Measurements from ENCODE around the gene CKM.
"Not testable (repeated sequence)": the region's sequence is repeated elsewhere in the genome, so short reads cannot be mapped to it uniquely, and the experiment has no call there.

CKM gene

GRCh38 chr19:45314708-45315245 lies 7.9 kb downstream of the CKM start:
- no peak for DNase-seq

GRCh38 chr19:45312285-45312684 lies 10.4 kb downstream of the CKM start:
- not testable (repeated sequence) for DNase-seq

DNA sequence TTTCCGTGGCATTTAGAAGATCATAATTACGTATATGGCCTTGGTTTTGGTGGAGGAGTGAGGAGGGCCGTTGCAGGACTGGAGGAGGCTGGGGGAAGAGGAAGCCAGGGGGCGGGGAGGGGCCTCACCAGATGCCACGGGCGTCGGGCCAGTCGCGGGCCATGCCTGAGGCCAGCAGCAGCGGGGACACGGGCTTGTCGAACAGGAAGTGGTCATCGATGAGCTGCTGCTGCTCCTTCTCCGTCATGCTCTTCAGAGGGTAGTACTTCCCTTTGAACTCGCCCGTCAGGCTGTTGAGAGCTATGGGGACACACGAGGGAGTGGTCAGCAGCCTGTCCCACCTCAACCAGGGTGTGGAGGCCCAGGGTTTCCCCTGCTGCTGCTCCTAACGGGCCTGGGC lies 11.1 kb downstream of the CKM start:
- DNase-seq = no peak

DNA sequence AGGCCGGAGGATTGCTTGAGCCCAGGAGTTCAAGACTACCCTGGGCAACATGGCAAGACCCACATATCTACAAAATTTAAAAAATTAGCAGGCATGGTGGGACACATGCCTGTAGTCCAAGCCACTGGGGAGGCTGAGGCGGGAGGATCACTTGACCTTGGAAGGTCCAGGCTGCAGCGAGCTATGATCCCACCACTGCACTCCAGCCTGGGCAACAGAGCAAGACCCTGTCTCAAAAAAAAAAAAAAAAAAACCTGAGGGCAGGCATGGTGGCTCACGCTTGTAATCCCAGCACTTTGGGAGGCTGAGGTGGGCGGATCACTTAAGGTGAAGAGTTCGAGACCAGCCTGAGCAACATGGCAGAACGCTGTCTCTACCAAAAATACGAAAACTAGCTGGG lies 13.4 kb downstream of the CKM start:
- not testable (repeated sequence) for DNase-seq

- DNase-seq = no peak
Measured at GRCh38 chr19:45307361-45307760, 15.3 kb downstream of the CKM start.

DNA sequence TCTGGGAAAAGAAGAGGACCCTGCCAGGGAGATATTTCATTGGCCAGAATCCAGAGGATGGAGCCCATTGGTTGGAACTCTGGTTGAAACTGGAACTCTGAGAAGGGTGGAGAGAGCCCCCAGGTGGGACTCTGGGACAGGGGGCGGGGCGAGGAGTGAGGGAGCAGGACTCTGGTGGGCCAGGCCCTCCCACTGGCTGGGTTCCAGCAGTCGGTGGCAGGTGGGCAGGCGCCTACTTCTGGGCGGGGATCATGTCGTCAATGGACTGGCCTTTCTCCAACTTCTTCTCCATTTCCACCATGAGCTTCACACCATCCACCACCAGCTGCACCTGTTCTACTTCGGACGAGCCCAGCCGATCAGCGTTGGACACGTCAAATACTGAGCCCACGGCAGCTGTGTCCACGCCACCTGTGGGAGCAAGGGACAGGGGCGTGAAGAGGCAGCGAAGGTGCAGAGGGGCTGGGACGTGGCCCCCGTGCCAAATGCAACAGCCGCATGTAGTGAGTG lies 16.1 kb downstream of the CKM start:
- DNase-seq = no peak

DNA sequence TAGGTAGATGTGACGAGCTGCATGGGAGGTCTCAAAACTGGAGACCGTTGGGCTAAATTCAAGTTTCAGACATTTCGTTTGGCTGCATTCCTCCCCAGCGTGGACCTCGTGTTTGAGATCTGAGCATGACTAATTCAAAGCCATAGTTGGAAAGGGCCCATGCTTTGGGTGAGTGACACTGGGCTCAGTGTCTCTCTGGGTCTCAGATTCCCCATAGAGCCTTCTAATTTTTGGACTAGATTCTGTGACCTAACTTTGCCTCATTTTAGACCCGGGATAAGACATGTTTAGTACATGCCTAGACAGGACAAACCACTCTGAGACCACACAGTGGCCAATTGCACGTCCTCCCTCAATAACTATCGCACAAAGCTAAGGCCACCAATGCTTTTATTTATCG lies 16.6 kb downstream of the CKM start:
- DNase-seq = no peak

DNA sequence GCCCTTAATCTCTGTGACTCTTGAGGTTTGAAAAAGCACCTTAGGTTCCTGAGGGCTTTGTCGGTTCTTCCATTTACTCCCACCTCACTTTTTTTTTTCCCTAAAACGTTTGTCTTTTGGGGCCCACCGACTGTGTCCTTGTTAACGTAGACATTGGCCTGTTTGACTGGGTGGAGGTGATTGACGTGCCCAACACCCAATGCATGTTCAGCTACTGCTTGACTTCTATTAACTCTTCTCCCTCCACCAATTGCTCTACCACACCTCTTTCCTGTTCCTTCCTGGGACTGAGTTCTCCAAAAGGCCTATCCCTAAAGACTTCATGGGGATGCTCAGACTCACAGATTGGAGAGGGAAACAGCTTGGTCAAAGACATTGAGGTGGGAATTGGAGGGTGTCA lies 17.3 kb downstream of the CKM start:
- no peak for DNase-seq

DNA sequence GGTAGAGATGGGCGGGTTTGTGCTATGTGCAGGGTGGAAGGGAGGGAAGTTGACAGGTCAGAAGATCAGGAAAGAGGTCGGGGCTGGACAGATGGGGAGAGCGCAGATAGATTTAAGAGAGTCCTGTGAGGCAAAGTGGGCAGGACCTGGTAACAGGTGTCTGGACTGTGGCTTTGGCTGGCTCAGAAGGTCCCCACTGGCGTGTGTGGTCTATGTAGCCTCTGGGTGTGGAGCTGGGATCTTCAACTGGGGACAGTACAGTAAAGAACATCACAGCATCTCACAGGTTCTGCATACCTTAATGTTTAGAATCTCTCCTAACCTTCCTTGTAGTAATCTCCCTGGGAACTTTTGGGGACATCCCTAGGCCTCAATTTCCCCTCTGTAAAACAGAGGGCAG lies 17.7 kb downstream of the CKM start:
- DNase-seq = no peak

DNA sequence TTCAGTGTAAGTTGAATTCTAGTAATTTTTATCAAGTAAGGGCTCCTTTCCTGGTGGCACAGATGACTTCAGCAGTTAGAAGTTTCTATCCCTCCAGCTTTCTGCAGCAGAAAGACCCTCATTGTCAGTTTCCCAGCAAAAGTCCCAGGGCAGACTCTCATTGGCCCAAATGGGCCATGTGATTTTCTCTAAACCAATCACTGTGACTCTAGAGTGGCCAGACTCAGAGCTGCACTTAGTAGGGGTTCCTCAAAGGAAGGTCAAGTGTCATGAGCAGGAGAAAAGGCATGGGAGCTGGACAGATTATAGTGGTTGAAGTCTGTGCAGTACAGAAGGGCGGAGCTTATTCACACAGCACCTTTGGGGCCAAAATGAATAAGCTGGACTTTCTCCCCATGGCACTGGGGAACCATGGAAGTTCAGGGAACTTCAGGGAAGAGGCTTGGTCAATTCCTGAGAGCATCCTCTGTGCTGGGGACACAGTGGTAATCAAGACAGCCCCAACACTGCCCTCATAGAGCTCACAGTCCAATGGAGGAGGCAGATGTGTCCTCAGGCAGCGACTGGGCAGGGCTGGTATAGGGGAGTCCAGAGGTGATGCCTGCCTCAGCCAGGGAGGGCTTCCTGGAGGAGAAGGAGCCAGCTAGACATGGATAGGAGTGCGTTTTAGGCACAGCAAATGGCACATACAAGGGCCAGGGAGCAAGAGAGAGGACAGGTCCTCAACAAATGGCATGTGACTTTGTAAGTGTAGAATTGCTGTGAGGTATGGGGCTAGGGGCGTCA lies 18.3 kb downstream of the CKM start:
- no peak for DNase-seq

- no peak for DNase-seq
Measured at GRCh38 chr19:45303269-45304060, 19.2 kb downstream of the CKM start.

DNA sequence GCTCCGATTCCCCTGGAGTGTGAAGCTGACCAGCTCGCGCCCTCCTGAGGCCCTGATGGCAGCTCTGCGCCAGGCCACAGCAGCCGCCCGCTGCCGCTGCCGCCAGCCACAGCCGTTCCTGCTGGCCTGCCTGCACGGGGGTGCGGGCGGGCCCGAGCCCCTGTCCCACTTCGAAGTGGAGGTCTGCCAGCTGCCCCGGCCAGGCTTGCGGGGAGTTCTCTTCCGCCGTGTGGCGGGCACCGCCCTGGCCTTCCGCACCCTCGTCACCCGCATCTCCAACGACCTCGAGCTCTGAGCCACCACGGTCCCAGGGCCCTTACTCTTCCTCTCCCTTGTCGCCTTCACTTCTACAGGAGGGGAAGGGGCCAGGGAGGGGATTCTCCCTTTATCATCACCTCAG lies 20.3 kb downstream of the CKM start:
- DNase-seq = no peak

DNA sequence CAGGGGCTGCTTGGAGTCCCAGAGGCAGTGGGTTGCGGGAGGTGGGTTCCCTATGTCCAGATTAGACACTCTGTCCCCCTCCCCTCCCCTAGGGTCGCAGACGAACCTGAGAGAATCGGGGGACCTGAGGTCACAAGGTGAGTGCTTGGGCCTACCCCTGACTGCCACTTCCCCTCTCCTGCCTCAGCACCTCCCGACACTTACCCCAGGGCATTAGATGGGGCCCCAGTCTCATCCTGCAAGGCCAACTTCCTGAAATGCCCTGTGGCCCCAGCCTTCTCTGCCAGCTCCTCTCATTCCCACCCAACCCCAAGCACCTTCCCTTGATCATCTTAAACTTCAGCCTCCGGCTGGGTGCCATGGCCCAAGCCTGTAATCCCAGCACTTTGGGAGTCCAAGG lies 23.0 kb downstream of the CKM start:
- DNase-seq = no peak

DNA sequence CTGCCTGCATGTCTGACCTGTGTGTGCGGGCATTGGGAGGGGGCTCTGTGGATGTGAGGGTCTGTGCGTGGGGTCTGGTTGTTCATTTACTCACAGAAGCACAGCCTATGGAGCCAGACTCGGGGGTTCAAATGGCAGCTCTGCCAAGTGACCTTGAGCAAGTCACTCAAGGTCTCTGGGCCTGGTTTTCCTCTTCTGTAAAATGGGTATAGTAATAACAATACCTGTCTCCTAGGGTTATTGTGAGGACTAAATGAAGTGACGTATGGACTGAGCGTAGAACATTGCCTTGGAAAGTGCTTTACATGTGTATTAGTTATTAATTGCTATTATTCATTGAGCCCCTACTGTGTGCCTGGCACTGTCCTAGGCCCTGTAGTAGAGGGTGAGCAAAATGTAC lies 24.4 kb downstream of the CKM start:
- no peak for DNase-seq

GRCh38 chr19:45297674-45298073 lies 25.0 kb downstream of the CKM start:
- no peak for DNase-seq

DNA sequence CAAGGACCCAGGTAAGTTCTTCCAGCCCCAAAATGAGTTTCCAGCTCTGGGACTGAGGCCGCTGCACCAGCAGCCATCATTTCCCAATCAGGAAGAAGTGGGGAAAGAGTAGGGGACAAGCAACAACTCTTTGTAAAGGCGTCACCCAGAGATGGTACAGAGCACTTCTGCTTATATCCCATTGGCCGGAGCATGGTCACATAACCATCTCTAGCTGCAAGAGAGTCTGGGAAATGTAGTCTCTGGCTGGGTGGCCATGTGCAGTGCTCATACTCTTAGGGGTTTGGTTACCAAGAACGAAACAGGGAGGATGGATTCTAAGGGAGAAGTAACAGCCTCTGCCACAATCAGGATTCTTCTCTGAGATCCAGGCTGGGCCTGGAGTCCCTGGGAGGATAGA lies 26.3 kb downstream of the CKM start:
- DNase-seq = no peak

- DNase-seq = no peak
Measured at GRCh38 chr19:45295873-45296272, 26.8 kb downstream of the CKM start.

- no peak for DNase-seq
Measured at GRCh38 chr19:45294291-45295029, 28.2 kb downstream of the CKM start.

GRCh38 chr19:45293682-45294081 lies 29.0 kb downstream of the CKM start:
- DNase-seq = no peak

DNA sequence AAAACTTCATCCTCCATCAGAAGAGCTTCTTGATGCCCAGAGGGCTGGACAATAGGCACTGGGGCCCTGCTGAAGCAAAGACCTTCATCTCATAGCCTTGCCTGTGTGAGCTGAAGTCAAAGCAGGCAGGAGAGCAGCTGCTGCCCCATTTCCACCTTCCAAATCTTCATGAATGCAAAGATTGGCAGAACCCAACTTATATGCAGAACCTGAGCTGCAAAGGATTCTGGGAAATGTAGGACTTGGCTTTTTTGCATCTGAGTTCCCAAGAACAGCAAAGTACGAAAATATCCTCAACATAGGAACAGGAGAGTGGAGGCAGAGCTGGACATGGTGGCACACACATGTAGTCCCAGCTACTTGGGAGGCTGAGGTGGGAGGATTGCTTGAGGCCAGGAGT lies 30.8 kb downstream of the CKM start:
- no peak for DNase-seq

- no peak for DNase-seq
Measured at GRCh38 chr19:45290381-45290931, 32.2 kb downstream of the CKM start.

DNA sequence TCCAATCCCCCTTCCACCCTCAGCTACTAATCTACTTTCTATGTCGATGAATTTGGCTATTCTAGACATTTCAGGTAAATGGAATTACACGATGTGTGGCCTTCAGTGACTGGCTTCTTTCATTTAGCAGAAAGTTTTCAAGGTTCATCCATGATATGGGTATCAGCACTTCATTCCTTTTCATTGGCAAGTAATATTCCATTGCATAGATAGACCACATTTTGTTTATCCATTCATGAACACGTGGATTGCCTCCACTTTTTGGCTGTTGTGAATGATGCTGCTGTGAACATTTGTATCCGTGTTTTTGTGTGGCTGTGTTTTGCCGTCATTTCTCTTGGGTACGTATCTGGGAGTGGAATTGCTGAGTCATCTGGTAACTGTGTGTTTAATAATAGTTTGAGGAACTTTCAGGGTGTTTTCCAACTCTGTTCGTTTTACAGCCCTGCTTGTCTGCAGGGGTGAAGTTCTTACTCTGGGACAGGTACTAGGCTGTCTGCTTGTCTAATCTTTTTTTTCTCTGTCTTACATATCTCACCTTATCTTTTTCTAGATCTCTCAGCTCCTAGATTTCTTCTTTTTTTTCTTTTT lies 39.1 kb downstream of the CKM start:
- no peak for DNase-seq
